Colonic mucosa (tissue), 4 donors: ENCODE results near the gene TPBGL. TPM values are rescaled to one million over a fixed set of nuclear protein-coding genes. Genes with fewer than 3 reads are reported as not detected.

ENCODE experiments used
- DNase-seq: peaks from one replicate; pipeline ENCODE4 v3.0.0-alpha.2; 2020
- H3K27ac ChIP-seq: fragments of 200-600 bp; one replicate; pipeline ENCODE4 v1.8.0; 2021
- H3K27me3 ChIP-seq: fragments of 200-600 bp; one replicate; pipeline ENCODE4 v1.8.0; 2021
- H3K36me3 ChIP-seq: fragments of 200-600 bp; one replicate; pipeline ENCODE4 v1.8.0; 2021
- H3K4me1 ChIP-seq: fragments of 200-600 bp; one replicate; pipeline ENCODE4 v1.8.0; 2021; ENCODE audit warnings: mild to moderate bottlenecking
- H3K4me3 ChIP-seq: fragments of 200-600 bp; one replicate; pipeline ENCODE4 v1.8.0; 2021
- H3K9ac ChIP-seq, 2 donors: one replicate each; pipeline ENCODE4 v1.7.0; 2013; ENCODE audit warnings: control low read depth in 2 of 2, low read depth in 2 of 2, low read length in 2 of 2
- H3K9me3 ChIP-seq: fragments of 200-600 bp; one replicate; pipeline ENCODE4 v1.8.0; 2021
- CTCF ChIP-seq: fragments of 200-600 bp; IDR thresholded peaks from one replicate; pipeline ENCODE4 v1.8.0; 2022; ENCODE audit warnings: antibody characterized with exemption, mild to moderate bottlenecking
- intact Hi-C: fragments of 100-400 bp; cut with DNase I; formaldehyde crosslinking; loops from one replicate; pipeline ENCODE4 v1.14.1; 2022
- total RNA-seq, 2 donors: library from RNA; stranded (reverse); fragmentation: NEBNext Ultra II Directional in 1 of 2; extraction: Animal tissue kit (Norgen Biotek cat#: 25700) in 1 of 2; gene quantifications; one replicate each; pipeline ENCODE4 v1.2.1, GENCODE V29; 2021
- donor health status: healthy.
- donor health status: DM: no; HTN: no; CAD: no.
- donor health status: DM: no; HTN: no; CAD: no.

TPBGL gene
- under 1 TPM; 0.11 to 0.15 TPM for total RNA-seq

GRCh38 chr11:75240311-75241035 is at the start of gene TPBGL:
Gene TPBGL, plus strand, starts transcription at chr11:75240774. Its CDS starts 276 bp downstream, at chr11:75241050.
- DNase-seq = no peak
- peak within 1 kb of the TSS in 1 of 2 donors; percentile 76 for H3K9ac ChIP-seq
- H3K4me1 ChIP-seq = peaks cover 6% of the 10 kb centered on the region
- H3K4me3 ChIP-seq = peak within 1 kb of the TSS; percentile 34
- H3K27ac ChIP-seq = no peak within 1 kb of the TSS
- no peaks in the 10 kb centered on the region for H3K9me3 ChIP-seq
- peaks cover 28% of the 10 kb centered on the region for H3K27me3 ChIP-seq
- intact Hi-C loops = loop anchor here (2.0 kb wide), 1 partner anchor 100 kb away; no protein-coding TSS in a partner anchor
- H3K36me3 ChIP-seq = no peaks in the 10 kb centered on the region
- TF ChIP-seq CTCF = no peak

GRCh38 chr11:75191330-75191717 is 49.2 kb upstream of the TPBGL start:
- Histone ChIP-seq H3K9me3 (no peaks in the 10 kb centered on the region), H3K27ac (no peak overlapping the region)

GRCh38 chr11:75193271-75193670 is 47.3 kb upstream of the TPBGL start:
- no peak for TF ChIP-seq CTCF
- no peak for DNase-seq
- Histone ChIP-seq H3K27me3 (no peaks in the 10 kb centered on the region), H3K9ac (no peak overlapping the region), H3K4me1 (no peaks in the 10 kb centered on the region), H3K4me3 (no peak overlapping the region), H3K27ac (no peak overlapping the region), H3K36me3 (no peaks in the 10 kb centered on the region), H3K9me3 (no peaks in the 10 kb centered on the region)
- intact Hi-C loops = no loop called here

More at GRCh38 chr11:75191330-75191717, 49.2 kb upstream of the TPBGL start:
- Histone ChIP-seq H3K27me3 (no peaks in the 10 kb centered on the region), H3K9ac (no peak overlapping the region), H3K36me3 (no peaks in the 10 kb centered on the region), H3K4me1 (no peaks in the 10 kb centered on the region), H3K4me3 (no peak overlapping the region)
- no peak for TF ChIP-seq CTCF
- DNase-seq = no peak
- intact Hi-C loops = no loop called here

GRCh38 chr11:75193711-75194110 is 46.9 kb upstream of the TPBGL start:
- Histone ChIP-seq H3K4me1 (no peaks in the 10 kb centered on the region), H3K9me3 (no peaks in the 10 kb centered on the region), H3K36me3 (no peaks in the 10 kb centered on the region), H3K4me3 (no peak overlapping the region), H3K27ac (no peak overlapping the region), H3K27me3 (no peaks in the 10 kb centered on the region), H3K9ac (no peak overlapping the region)
- TF ChIP-seq CTCF = no peak
- intact Hi-C loops = no loop called here
- DNase-seq = no peak

GRCh38 chr11:75194147-75194546 is 46.4 kb upstream of the TPBGL start:
- no peak overlapping the region for H3K9ac ChIP-seq
- no peak for TF ChIP-seq CTCF
- H3K4me1 ChIP-seq = no peaks in the 10 kb centered on the region
- no peak for DNase-seq
- no peaks in the 10 kb centered on the region for H3K27me3 ChIP-seq
- H3K36me3 ChIP-seq = no peaks in the 10 kb centered on the region
- intact Hi-C loops = no loop called here
- no peak overlapping the region for H3K4me3 ChIP-seq
- no peak overlapping the region for H3K27ac ChIP-seq
- H3K9me3 ChIP-seq = no peaks in the 10 kb centered on the region
